ENCODE measurements around the gene RMP24.

- TF ChIP-seq ZNF274 (IDR thresholded peaks at IDR 0.05; ENCODE audit: low read depth, low read length) (no peak), YY1 (IDR thresholded peaks at IDR 0.05; ENCODE audit: insufficient read depth, insufficient read length) (no peak), SUZ12 (IDR thresholded peaks at IDR 0.05; ENCODE audit: extremely low read depth, insufficient read depth, insufficient read length) (no peak)
Observed at GRCh38 chr18:35935805-35936204, 36.7 kb upstream of the RMP24 start.

Measured in NT2/D1 (cell line).